Effector CD4-positive, alpha-beta T cell (primary cell): ENCODE results near the gene ACSL5.
"Not testable (repeated sequence)": the region's sequence is repeated elsewhere in the genome, so short reads cannot be mapped to it uniquely, and the experiment has no call there.

Source experiments
- DNase-seq: peaks from one replicate; pipeline ENCODE4 v3.0.0-alpha.2; 2020

Gene ACSL5

DNA sequence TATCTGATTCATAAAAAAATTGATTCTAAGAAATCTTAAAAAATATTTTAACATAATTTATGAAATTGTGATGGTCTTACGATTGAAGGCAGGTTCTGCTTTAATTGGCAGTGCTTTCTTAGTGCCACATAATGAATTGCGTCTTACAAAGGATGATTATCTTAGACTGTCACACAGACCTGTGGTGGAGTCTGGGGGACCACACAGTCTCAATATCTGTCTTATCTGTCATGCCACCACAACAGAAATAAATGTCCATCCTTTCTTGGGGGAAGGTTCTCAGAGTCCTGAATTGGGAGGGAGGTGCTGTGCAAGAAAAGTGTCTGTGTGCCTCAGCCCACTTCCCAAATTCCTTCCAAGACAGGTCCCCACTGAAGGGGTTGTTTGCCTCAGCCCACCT is 38.8 kb downstream of the ACSL5 start:
- DNase-seq: no peak

GRCh38 chr10:112421731-112422130 is 47.8 kb downstream of the ACSL5 start:
- DNase-seq: no peak

DNA sequence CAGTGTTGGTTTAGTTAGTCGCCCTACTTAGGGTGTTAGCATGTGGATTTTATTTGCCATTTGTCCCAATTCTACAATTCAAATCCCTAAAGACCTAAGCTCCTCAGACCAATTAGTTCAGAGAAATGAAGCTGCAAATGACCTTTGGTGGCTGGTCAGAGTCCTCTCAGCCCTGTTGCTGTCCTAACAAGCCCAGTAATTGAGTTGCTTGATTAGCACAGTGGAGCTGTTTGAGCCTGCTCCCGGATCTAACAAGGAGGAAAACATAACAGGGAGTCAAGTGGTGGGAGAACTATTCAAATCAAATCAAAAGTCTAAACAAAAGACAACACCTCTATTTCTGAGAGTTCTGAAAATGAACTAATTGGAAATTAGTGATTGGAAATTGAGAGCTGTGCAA is 50.7 kb downstream of the ACSL5 start:
- no peak for DNase-seq

DNA sequence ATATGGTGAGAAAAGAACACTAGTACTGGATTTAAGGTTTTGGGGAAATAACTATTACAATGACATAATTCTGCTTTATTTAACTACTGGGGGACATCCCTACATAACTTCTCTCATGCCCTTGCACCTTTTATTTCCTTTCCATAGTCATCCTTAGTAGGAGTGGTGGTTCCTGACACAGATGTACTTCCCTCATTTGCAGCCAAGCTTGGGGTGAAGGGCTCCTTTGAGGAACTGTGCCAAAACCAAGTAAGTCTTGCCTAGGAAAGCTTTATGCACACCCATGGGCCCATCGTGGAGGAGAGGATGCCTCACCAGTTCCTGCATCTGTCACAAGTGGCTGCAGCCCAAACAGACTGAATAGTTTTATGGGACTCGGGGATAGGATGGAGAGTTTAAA is 52.2 kb downstream of the ACSL5 start:
- no peak for DNase-seq

DNA sequence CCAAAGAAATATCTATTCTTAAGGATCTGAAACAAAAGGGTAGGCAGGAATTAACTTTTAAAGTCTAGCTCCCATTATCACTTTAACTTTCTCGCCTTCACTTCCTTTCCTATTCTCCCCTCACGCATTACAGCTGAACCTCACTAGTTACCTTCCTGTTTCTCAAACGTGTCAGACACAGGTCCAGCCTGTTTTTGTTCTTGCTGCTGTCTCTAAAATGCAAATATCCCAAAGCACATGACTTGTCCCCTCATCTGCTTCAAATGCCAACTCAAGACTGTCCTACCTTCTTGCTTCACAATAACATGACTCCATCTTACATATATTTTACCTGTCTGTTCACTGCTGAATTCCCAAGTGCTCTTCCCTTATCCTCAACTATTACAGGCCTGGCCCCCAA is 55.2 kb downstream of the ACSL5 start:
- DNase-seq: no peak

GRCh38 chr10:112429654-112430230 is 55.8 kb downstream of the ACSL5 start:
- no peak for DNase-seq

- DNase-seq: no peak
Observed at GRCh38 chr10:112433136-112433535, 59.2 kb downstream of the ACSL5 start.

DNA sequence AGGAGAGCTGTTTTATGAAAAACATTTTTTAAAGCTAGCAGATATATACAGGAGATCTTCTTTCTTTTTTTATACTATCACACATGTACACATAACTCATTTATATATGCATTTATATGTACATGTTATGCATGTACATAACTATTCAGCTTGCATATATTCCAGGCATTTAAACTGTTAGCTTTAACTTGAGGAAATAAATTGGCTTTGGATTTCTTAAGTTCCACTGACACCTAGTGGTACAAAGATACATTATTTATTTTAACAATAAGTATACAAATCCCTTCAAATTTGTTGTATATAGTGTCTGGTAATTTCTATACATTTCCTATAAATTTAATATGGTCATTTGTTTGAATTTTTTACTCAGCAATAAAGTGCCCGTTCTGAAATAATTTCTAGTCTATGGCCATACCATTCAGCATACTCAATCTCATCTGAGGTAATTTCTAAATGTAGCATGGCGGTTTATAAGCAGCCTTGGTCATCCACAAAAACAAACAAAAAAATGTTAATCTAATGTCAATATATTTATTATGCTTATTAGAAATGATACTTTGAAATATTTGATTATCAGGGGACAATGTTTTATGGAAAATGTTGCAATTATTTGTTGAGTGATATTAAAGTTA is 61.2 kb downstream of the ACSL5 start:
- DNase-seq: no peak

- no peak for DNase-seq
Observed at GRCh38 chr10:112438356-112438755, 64.4 kb downstream of the ACSL5 start.

DNA sequence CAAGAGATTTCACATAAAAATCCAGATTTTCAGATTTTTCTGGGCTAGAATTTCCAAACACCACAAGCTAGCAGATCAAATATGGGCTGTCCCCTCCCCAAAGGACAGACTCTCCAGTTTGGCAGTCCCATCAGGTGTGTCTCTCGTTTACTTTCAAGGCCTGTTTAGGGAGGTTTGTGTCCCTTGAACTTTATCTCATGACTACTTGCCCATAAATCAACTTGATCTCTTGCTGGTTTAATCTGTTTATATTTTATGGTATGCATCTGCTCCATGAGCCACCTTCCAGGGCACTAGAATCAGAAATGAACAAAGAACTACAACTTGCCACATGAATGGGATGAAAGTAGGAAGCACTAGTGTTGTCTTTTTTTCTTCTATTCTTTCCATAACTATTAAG is 67.6 kb downstream of the ACSL5 start:
- DNase-seq: no peak

- no peak for DNase-seq
Observed at GRCh38 chr10:112442063-112442462, 68.1 kb downstream of the ACSL5 start.

DNA sequence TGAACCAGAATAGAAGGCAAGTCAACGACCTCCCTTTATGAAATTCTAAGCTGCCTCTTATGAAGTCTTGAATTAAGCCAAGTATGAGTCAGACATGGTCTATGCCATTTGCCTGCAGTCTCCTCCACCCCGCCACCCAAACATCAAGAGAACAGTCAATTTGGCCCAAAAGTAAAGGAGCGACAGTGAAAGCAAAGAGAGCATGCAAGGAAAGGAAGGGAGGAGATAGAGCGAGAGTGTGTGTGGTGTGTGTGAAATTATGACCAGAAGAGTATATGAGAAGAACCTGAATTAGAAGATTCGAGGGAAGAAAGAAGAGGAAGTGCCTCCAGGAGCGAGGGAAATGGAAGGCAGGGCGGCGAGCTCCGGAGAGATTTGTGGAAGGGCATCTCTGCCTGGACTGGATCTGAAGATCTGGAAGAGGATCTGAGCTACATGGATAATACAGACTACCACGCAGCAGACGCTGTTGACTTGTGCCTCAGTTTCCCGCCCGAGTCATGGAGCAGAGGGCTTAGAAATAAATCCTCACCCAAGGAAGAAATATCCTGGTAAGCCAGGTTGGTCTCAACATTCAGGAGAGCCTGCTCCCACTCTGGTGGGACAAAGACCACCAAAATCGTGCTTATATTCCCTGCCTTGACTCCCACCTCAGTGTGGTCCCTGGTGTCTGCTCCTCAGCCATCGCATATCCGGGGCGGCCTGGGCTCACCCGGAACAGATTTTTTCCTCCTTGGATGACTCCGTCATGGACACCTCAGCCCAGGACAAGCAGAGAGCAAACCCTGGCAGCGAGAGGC is 72.3 kb downstream of the ACSL5 start:
- no peak for DNase-seq

GRCh38 chr10:112446855-112447619 is 73.1 kb downstream of the ACSL5 start, which contains the start of the genes VTI1A and ZDHHC6:
VTI1A (plus strand) TSS chr10:112447215; CDS start chr10:112447374, 159 bp downstream.
ZDHHC6 (minus strand) TSS chr10:112446914; CDS start chr10:112445436, 1,478 bp downstream.
- DNase-seq: peak; percentile 77

- no peak for DNase-seq
Observed at GRCh38 chr10:112447620-112447928, 73.7 kb downstream of the ACSL5 start.

- no peak for DNase-seq
Observed at GRCh38 chr10:112448888-112449287, 75.0 kb downstream of the ACSL5 start.

DNA sequence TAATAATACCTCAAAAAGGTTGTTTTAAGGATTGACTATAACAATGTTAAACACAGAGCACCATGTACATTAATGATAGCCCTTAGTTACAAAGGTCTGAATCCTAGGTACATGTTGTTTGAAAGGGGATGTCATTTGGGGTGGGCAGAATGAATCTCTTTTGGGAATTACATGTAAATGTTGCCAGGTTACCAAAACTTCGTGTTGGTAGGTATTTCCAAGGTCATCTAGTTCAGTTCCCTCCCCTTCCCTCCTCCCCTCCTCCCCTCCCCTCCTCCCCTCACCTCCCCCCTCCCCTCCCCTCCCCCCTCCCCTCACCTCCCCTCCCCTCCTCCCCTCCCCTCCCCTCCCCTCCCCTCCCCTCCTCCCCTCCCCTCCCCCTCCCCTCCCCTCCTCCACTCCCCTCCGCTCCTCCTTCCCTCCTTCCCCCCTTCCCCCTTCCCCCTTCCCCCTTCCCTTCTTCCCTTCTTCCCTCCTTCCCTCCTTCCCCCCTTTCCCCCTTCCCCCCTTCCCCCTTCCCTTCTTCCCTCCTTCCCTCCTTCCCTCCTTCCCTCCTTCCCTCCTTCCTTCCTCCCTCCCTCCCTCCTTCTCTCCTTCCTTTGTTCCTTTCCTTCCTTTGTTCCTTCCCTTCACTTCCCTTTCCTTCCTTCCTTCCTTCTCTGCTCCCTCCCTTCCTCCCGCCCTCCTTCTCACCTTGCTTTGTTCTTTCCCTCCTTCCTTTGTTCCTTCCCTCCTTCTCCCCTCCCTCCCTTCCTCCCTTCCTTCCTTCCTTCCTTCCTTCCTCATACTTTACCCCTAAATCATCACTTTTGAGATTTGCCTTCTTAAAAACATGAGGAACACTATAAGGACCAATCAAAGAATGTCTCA is 81.2 kb downstream of the ACSL5 start:
- DNase-seq: no peak

DNA sequence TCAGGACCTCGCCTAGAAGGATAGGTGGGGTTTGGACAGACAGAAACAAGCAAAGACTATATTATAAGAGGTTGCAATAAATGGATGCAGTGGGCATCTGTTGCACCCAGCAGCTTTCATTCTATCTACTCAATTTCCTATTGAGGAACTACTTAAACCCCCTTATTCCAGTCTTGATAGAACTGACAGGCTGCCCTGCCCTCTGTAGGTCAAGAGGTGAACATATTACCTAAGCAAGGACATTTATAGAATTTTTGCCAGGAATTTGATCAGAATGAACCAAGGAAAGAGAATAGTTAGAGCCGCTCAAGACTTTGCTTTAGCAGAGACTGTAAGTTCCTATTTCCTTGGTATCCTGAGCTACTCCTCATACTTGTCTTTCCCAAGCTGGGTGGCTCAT is 82.6 kb downstream of the ACSL5 start:
- DNase-seq: no peak

DNA sequence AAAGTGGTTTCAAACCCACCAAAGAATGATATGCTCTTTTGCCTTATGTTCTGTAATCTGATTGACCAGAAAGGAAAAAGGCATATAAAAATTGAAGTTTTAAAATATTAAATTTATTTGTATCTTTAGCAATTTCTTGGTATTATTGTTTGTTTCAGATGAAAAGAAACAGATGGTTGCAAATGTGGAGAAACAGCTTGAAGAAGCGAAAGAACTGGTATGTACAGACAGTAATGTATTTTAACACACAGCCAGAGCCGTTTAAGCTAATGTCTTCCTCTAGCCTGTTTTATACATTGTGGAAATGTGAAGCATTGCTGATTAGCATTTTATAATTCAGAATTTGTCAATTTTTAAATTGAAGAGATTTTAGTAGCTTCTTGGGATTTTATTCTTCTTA is 86.5 kb downstream of the ACSL5 start:
- no peak for DNase-seq

DNA sequence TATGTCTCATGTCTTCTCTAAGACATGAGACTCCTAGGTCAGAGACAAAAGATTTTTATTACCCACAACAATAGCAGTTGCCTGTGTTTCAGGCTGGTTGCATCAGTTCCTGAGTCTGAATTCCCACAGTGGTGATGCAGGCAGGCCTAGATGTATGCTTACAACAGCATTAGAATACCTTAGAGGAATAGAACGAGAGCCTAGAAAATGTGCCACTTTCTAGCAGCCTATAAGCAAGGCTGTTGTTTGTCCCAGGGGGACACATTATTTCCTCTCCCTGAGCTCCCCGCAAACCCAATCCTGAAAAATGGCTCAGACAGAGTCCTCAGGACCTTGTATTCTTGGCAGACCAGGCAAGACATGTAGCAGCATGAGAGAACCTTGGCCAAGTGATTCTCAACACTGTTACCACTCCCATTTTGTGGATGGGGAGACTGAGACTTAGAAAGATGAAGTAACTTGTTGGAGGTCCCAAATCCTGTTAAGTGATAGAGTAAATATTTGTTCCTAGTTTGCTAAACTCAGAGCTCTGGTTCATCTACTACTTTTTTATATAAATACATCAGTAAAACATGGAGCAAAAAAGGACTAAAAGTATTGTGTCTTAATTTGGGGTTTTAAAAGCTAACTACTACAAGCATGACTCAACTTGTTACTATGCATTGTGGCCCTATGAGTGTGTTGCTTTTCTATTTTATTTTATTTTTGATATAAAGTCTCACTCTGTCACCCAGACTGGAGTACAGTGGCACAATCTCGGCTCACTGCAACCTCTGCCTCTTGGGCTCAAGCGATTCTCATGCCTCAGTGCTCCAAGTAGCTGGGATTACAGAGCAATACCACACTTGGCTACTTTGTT is 87.3 kb downstream of the ACSL5 start:
- no peak for DNase-seq

GRCh38 chr10:112464074-112464473 is 90.2 kb downstream of the ACSL5 start:
- not testable (repeated sequence) for DNase-seq

- DNase-seq: no peak
Observed at GRCh38 chr10:112465299-112465883, 91.5 kb downstream of the ACSL5 start.
